Thymus (tissue), 14 donors: Measurements from ENCODE around the gene ITLN2. TPM values are rescaled to one million over a fixed set of nuclear protein-coding genes. Genes with fewer than 3 reads are reported as not detected.
"Not testable (repeated sequence)": the region's sequence is repeated elsewhere in the genome, so short reads cannot be mapped to it uniquely, and the experiment has no call there.

Experiments used
- DNase-seq, 9 donors: peaks; one replicate each; pipeline ENCODE4 v3.0.0-alpha.2; 2013; ENCODE audit warnings: low spot score in 9 of 9, low read depth in 6 of 9, missing footprints in 1 of 9
- H3K27ac ChIP-seq, 2 donors: one replicate each; pipeline ENCODE4 v1.5.1; 2013; ENCODE audit warnings: control low read depth in 1 of 2, low read depth in 1 of 2, low read length in 1 of 2, mild to moderate bottlenecking in 1 of 2, moderate library complexity in 1 of 2
- H3K27me3 ChIP-seq, 2 donors: one replicate each; pipeline ENCODE4 v1.5.1; 2013; ENCODE audit warnings: low read length in 1 of 2; ENCODE audit not compliant: control insufficient read depth in 2 of 2, insufficient read depth in 1 of 2
- H3K36me3 ChIP-seq, 2 donors: one replicate each; pipeline ENCODE4 v1.5.1; 2013; ENCODE audit warnings: low read length in 1 of 2, mild to moderate bottlenecking in 1 of 2, moderate library complexity in 1 of 2; ENCODE audit not compliant: control insufficient read depth in 2 of 2, insufficient read depth in 2 of 2
- H3K4me1 ChIP-seq, 2 donors: one replicate each; pipeline ENCODE4 v1.5.1; 2013; ENCODE audit warnings: low read length in 2 of 2; ENCODE audit not compliant: control insufficient read depth in 2 of 2, insufficient read depth in 2 of 2
- H3K4me3 ChIP-seq, 2 donors: one replicate each; pipeline ENCODE4 v1.5.1; 2013; ENCODE audit warnings: low read length in 2 of 2, control low read depth in 1 of 2, mild to moderate bottlenecking in 1 of 2
- H3K9me3 ChIP-seq, 2 donors: one replicate each; pipeline ENCODE4 v1.5.1; 2013; ENCODE audit warnings: low read length in 1 of 2, mild to moderate bottlenecking in 1 of 2; ENCODE audit not compliant: control insufficient read depth in 2 of 2, insufficient read depth in 1 of 2
- WGBS: extraction: QIAGEN DNeasy Blood & Tissue Kit; methylation state at CpG from one replicate; pipeline ENCODE4 v1.1.7; 2013; 5-methylcytosine and 5-hydroxymethylcytosine counted together
- long read RNA-seq, 10 donors: transcript quantifications; one replicate each; lab custom pipeline, GENCODE V29; 2026
- polyA plus RNA-seq: library from polyadenylated mRNA; stranded (reverse); fragments of 200-250 nt; gene quantifications from one replicate; pipeline ENCODE4 v1.2.3, GENCODE V29; 2013
- total RNA-seq: library from RNA; stranded (reverse); fragments of 120-200 nt; gene quantifications from one replicate; pipeline ENCODE4 v1.2.4, GENCODE V29; 2013
- donor health status: healthy.

Gene ITLN2
- total RNA-seq (0.38 TPM), polyA plus RNA-seq (2.1 TPM)
- long read RNA-seq, donor 1, result 0 reads
- long read RNA-seq, donor 2, result 0 reads
- long read RNA-seq, donor 3, result 0 reads
- long read RNA-seq, donor 4, result 0 reads
- long read RNA-seq, donor 5, result 0 reads
- long read RNA-seq, donor 6, result 0 reads
- long read RNA-seq, donor 7, result 0 reads
- long read RNA-seq, donor 8, result 0 reads
- long read RNA-seq, donor 9, result 0 reads
- long read RNA-seq, donor 10, result 0 reads

- H3K36me3 ChIP-seq, result no peaks in the 10 kb centered on the region
- H3K27ac ChIP-seq, result no peak within 1 kb of the TSS
- no peaks in the 10 kb centered on the region for H3K27me3 ChIP-seq
- peak in 8 of 9 donors; percentile 17 to 74 (median 31) for DNase-seq
- no peak within 1 kb of the TSS for H3K4me3 ChIP-seq
- H3K4me1 ChIP-seq, result peaks cover 0 to 13% of the 10 kb centered on the region in 2 donors
- no peaks in the 10 kb centered on the region for H3K9me3 ChIP-seq
- 93% methylated on average over 8 of the region's 8 CpGs for WGBS
Observed at GRCh38 chr1:160954158-160955104, at the start of gene ITLN2. TSS of gene ITLN2 (minus strand) at chr1:160954809. CDS start at chr1:160954741, 68 bp downstream.

- H3K27me3 ChIP-seq, result no peaks in the 10 kb centered on the region
- no peak overlapping the region for H3K4me3 ChIP-seq
- H3K27ac ChIP-seq, result no peak overlapping the region
- H3K36me3 ChIP-seq, result peaks cover 29 to 30% of the 10 kb centered on the region in 2 donors
- WGBS, result 94% methylated on average over 5 of the region's 5 CpGs
- no peaks in the 10 kb centered on the region for H3K4me1 ChIP-seq
- H3K9me3 ChIP-seq, result no peaks in the 10 kb centered on the region
- DNase-seq, result no peak
Observed at GRCh38 chr1:161001525-161001924, 46.9 kb upstream of the ITLN2 start.

GRCh38 chr1:161000736-161001480, 46.3 kb upstream of the ITLN2 start:
- Histone ChIP-seq H3K4me1 (no peaks in the 10 kb centered on the region), H3K4me3 (no peak overlapping the region), H3K27ac (no peak overlapping the region), H3K36me3 (peaks cover 29 to 30% of the 10 kb centered on the region in 2 donors), H3K9me3 (no peaks in the 10 kb centered on the region), H3K27me3 (no peaks in the 10 kb centered on the region)
- 94% methylated on average over 11 of the region's 11 CpGs for WGBS
- no peak for DNase-seq

GRCh38 chr1:160999376-160999775, 44.8 kb upstream of the ITLN2 start:
- no peak overlapping the region for H3K4me3 ChIP-seq
- no peaks in the 10 kb centered on the region for H3K4me1 ChIP-seq
- H3K36me3 ChIP-seq, result peaks cover 29 to 30% of the 10 kb centered on the region in 2 donors
- DNase-seq, result no peak
- H3K27me3 ChIP-seq, result no peaks in the 10 kb centered on the region
- 96% methylated on average over 5 of the region's 5 CpGs for WGBS
- H3K9me3 ChIP-seq, result no peaks in the 10 kb centered on the region
- no peak overlapping the region for H3K27ac ChIP-seq

GRCh38 chr1:160997323-160998038, 42.9 kb upstream of the ITLN2 start:
- H3K36me3 ChIP-seq, result peaks cover 29 to 30% of the 10 kb centered on the region in 2 donors
- H3K4me1 ChIP-seq, result no peaks in the 10 kb centered on the region
- WGBS, result 95% methylated on average over 1 of the region's 1 CpG
- no peak overlapping the region for H3K4me3 ChIP-seq
- peak in 4 of 9 donors; percentile 36 to 72 (median 48) for DNase-seq
- H3K27me3 ChIP-seq, result no peaks in the 10 kb centered on the region
- H3K27ac ChIP-seq, result peak overlapping the region in 1 of 2 donors; percentile 36
- no peaks in the 10 kb centered on the region for H3K9me3 ChIP-seq

GRCh38 chr1:160996178-160996577, 41.6 kb upstream of the ITLN2 start:
- Histone ChIP-seq H3K36me3 (peaks cover 28 to 29% of the 10 kb centered on the region in 2 donors), H3K27ac (no peak overlapping the region), H3K4me1 (no peaks in the 10 kb centered on the region), H3K27me3 (no peaks in the 10 kb centered on the region), H3K9me3 (no peaks in the 10 kb centered on the region), H3K4me3 (no peak overlapping the region)
- WGBS, result 96% methylated on average over 3 of the region's 3 CpGs
- no peak for DNase-seq

- H3K27me3 ChIP-seq, result no peaks in the 10 kb centered on the region
- no peak overlapping the region for H3K27ac ChIP-seq
- no peak for DNase-seq
- H3K9me3 ChIP-seq, result no peaks in the 10 kb centered on the region
- peaks cover 3% of the 10 kb centered on the region in 2 donors for H3K4me1 ChIP-seq
- whole genome bisulfite sequencing, result 88% methylated on average over 14 of the region's 14 CpGs
- H3K4me3 ChIP-seq, result no peak overlapping the region
- peaks cover 5 to 7% of the 10 kb centered on the region in 2 donors for H3K36me3 ChIP-seq
Observed at GRCh38 chr1:160993544-160994193, 39.1 kb upstream of the ITLN2 start.

GRCh38 chr1:160992036-160992435, 37.4 kb upstream of the ITLN2 start:
- not testable (repeated sequence) for H3K4me3 ChIP-seq, H3K27me3 ChIP-seq, DNase-seq, H3K36me3 ChIP-seq, H3K27ac ChIP-seq, H3K4me1 ChIP-seq, H3K9me3 ChIP-seq
- 97% methylated on average over 4 of the region's 4 CpGs for WGBS
